ENCODE results near the gene MARCHF2. TPM values are rescaled to one million over a fixed set of nuclear protein-coding genes. Genes with fewer than 3 reads are reported as not detected.

The MARCHF2 gene
- total RNA-seq, 2 donors from 2014 or later = 165 to 294 TPM

- Histone ChIP-seq H3K27me3 (replicated peaks; ENCODE audit: insufficient read depth) (no peaks in the 10 kb centered on the region), H3K4me3 (no peak overlapping the region), H3K27ac (no peak overlapping the region), H3K9me3 (no peaks in the 10 kb centered on the region), H3K36me3 (peaks cover 8% of the 10 kb centered on the region), H3K4me1 (ENCODE audit: control insufficient read depth in 1 of 2, low read depth in 2 of 2) (peaks cover 44 to 78% of the 10 kb centered on the region in 2 donors)
- no peak for TF ChIP-seq CTCF (IDR thresholded peaks at IDR 0.05)
- DNase-seq (ENCODE audit: low spot score) (no peak), ATAC-seq (ENCODE audit: insufficient number of reproducible peaks, low FRiP score, low read depth) (no peak)
These were observed 41.1 kb downstream of the MARCHF2 start for GRCh38 chr19:8454218-8454617.

- H3K9me3 ChIP-seq = no peaks in the 10 kb centered on the region
- no peak for TF ChIP-seq CTCF (IDR thresholded peaks at IDR 0.05)
- no peak for ATAC-seq (ENCODE audit: insufficient number of reproducible peaks, low FRiP score, low read depth)
- no peak for DNase-seq (ENCODE audit: low spot score)
- no peak overlapping the region for H3K27ac ChIP-seq
- H3K4me1 ChIP-seq (ENCODE audit: control insufficient read depth in 1 of 2, low read depth in 2 of 2) = peaks cover 47 to 82% of the 10 kb centered on the region in 2 donors
- H3K4me3 ChIP-seq = no peak overlapping the region
- peaks cover 8% of the 10 kb centered on the region for H3K36me3 ChIP-seq
- no peaks in the 10 kb centered on the region for H3K27me3 ChIP-seq (replicated peaks; ENCODE audit: insufficient read depth)
These were observed 41.9 kb downstream of the MARCHF2 start for GRCh38 chr19:8455018-8455417.

GRCh38 chr19:8456064-8456463, 43.0 kb downstream of the MARCHF2 start:
- ATAC-seq (ENCODE audit: insufficient number of reproducible peaks, low FRiP score, low read depth) = no peak
- no peak for TF ChIP-seq CTCF (IDR thresholded peaks at IDR 0.05)
- Histone ChIP-seq H3K36me3 (peaks cover 8% of the 10 kb centered on the region), H3K27me3 (replicated peaks; ENCODE audit: insufficient read depth) (no peaks in the 10 kb centered on the region), H3K4me3 (no peak overlapping the region), H3K9me3 (no peaks in the 10 kb centered on the region), H3K4me1 (ENCODE audit: control insufficient read depth in 1 of 2, low read depth in 2 of 2) (peaks cover 55 to 85% of the 10 kb centered on the region in 2 donors), H3K27ac (no peak overlapping the region)
- no peak for DNase-seq (ENCODE audit: low spot score)

- Histone ChIP-seq H3K27me3 (replicated peaks; ENCODE audit: insufficient read depth) (no peaks in the 10 kb centered on the region), H3K36me3 (peaks cover 8% of the 10 kb centered on the region), H3K4me3 (no peak overlapping the region), H3K9me3 (no peaks in the 10 kb centered on the region), H3K4me1 (ENCODE audit: control insufficient read depth in 1 of 2, low read depth in 2 of 2) (peaks cover 49 to 85% of the 10 kb centered on the region in 2 donors), H3K27ac (no peak overlapping the region)
- DNase-seq (ENCODE audit: low spot score) (no peak), ATAC-seq (ENCODE audit: insufficient number of reproducible peaks, low FRiP score, low read depth) (no peak)
- no peak for TF ChIP-seq CTCF (IDR thresholded peaks at IDR 0.05)
These were observed 44.1 kb downstream of the MARCHF2 start for GRCh38 chr19:8457209-8457608.

- Histone ChIP-seq H3K4me1 (ENCODE audit: control insufficient read depth in 1 of 2, low read depth in 2 of 2) (peaks cover 43 to 80% of the 10 kb centered on the region in 2 donors), H3K4me3 (no peak overlapping the region), H3K36me3 (peaks cover 8% of the 10 kb centered on the region), H3K27me3 (replicated peaks; ENCODE audit: insufficient read depth) (no peaks in the 10 kb centered on the region), H3K27ac (no peak overlapping the region), H3K9me3 (no peaks in the 10 kb centered on the region)
- DNase-seq (ENCODE audit: low spot score) (no peak), ATAC-seq (ENCODE audit: insufficient number of reproducible peaks, low FRiP score, low read depth) (no peak)
- TF ChIP-seq CTCF (IDR thresholded peaks at IDR 0.05) = no peak
These were observed 44.7 kb downstream of the MARCHF2 start for GRCh38 chr19:8457827-8458226.

Data from thoracic aorta (tissue), 2 donors.